DMS53 treated with DMSO at 0.1 percent for 48 hours (cell line): Measurements from ENCODE around the gene RNF44.

Experiments
- DNase-seq: peaks from one replicate; lab custom pipeline; 2025; ENCODE audit not compliant: unreplicated experiment; lab: John Stamatoyannopoulos, UW

Gene RNF44

DNA sequence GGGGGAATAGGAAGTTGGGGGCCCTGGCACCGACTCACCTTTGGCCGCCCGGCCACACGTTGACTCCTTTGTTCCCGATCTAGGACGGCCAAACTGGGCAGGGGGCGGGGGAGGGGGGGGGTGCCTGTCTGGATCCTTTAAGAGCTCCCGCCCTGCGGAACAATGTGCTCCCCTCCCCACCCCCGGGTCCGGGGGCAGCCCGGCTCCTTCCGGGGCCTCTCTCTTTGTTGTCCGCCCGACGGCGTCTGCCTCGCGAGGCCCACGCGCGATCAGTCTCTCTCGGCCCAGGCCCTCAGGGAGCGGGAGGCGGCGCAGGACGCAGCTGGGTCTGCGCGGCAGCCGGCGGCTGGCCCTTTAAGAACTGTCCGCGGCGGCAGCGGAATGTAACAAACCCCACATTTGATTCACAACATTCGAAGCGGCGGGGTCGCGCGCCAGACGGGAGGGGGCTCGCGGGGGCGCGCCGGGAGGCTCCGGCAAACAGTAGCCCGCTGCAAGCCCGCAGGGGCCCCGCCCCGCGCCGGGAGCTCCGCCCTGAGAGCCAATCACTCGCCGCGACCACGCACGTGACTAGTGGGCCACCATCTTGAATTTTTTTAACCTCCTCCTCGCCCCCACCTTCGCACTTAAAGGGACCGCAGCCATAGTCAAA is at the start of gene RNF44:
Gene RNF44 (minus strand): TSS at position 501 of the 652 bp plus-strand sequence. CDS start 4,930 bp downstream, outside the sequence.
- peak; percentile 95 for DNase-seq

DNA sequence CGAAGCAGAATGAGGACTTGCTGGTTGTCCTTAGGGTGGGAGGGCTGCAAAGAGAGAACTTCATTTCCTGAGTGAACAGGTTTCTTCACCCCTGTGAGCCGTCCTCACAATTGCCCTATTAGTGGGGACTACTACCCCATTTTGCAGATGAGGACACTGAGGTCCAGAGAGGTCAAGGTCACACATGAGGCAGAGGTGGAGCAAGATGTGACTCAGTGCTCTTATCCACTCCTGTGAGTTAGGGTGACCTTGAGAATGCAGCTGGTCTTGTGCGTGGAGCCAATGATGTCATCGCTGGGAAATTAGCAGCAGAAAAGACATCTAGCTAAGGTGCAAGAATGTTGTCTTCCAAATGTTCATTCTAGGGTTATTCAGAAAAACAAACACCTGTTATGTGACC is 45.9 kb upstream of the RNF44 start:
- DNase-seq: no peak

DNA sequence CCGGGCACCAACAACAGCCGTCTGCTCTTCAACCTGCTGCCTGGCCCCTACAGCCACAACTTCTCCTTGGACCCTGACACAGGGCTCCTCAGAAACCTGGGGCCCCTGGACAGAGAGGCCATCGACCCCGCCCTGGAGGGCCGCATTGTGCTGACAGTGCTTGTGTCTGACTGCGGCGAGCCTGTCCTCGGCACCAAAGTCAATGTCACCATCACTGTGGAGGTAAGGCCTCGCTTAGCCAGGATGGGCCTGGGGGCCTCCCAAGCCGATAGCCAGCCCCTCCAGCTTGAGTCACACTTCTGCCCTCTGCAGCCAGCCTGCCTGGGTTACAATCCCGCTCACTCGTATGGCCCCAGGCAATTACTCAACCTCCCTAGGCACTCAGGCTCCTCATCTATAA is 44.2 kb upstream of the RNF44 start:
- DNase-seq: no peak

DNA sequence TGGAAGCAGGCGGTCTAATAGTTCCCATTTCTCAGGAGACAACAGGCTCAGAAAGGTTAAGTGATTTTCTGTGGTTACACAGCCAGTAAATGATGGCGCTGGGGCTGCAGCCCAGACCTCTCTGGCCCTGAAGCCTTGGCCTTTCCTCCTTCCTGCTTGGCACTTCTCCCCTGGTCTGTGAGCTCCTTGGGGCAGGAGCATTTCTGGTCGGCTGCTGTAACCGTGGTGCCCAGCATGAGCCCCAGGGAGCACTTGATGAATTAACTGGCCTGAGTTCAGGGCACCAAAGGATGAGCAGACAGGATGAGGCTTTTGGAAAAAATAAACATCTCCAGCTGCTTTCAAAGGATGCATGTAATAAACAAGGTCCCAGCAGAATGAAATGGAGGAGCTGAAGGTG is 42.1 kb upstream of the RNF44 start:
- DNase-seq: no peak

DNA sequence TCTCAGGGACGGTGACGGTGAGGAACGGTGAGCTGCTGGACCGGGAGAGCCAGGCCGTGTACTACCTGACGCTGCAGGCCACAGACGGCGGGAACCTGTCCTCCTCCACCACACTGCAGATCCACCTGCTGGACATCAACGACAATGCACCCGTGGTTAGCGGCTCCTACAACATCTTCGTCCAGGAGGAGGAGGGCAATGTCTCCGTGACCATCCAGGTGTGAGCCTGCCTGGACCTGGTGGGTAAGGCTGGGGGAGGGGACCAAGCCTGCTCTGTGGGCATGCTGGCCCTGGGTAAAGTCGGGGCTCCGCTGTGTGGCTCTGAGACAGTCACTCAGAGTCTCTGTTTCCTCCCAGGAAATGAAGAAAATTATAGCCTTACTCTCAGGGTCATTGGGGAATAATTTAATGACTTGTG is 41.2 kb upstream of the RNF44 start:
- DNase-seq: peak; percentile 85

DNA sequence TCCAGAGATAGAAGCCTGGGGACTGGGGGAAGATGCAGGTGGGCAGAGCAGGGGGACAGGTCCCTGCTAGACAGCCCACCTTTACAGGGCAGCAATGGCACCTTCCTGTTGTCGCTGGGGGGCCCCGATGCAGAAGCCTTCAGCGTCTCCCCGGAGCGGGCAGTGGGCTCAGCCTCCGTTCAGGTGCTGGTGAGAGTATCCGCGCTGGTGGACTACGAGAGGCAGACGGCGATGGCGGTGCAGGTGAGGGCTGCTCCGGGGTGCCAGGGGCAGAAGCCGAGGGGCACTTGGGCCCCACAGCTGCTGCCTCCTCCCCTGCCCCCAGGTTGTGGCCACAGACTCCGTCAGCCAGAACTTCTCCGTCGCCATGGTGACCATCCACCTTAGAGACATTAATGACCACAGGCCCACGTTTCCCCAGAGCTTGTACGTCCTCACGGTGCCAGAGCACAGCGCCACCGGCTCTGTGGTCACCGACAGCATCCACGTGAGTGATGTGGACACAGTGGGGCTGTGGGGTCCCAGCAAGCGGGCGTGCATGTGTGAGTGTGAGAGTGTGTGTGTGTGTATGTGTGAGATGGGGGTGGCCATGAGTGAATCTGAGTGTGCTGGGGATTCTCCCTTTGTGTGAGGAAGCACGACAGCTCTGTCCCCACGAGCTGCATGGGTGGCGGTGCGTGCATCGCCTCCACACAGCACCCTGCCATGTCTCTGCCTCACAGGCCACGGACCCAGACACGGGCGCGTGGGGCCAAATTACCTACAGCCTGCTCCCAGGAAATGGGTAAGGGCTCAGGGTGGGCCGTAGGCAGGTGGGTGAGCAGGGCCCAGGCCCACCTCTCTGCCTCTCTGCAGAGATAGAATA is 40.3 kb upstream of the RNF44 start:
- no peak for DNase-seq

DNA sequence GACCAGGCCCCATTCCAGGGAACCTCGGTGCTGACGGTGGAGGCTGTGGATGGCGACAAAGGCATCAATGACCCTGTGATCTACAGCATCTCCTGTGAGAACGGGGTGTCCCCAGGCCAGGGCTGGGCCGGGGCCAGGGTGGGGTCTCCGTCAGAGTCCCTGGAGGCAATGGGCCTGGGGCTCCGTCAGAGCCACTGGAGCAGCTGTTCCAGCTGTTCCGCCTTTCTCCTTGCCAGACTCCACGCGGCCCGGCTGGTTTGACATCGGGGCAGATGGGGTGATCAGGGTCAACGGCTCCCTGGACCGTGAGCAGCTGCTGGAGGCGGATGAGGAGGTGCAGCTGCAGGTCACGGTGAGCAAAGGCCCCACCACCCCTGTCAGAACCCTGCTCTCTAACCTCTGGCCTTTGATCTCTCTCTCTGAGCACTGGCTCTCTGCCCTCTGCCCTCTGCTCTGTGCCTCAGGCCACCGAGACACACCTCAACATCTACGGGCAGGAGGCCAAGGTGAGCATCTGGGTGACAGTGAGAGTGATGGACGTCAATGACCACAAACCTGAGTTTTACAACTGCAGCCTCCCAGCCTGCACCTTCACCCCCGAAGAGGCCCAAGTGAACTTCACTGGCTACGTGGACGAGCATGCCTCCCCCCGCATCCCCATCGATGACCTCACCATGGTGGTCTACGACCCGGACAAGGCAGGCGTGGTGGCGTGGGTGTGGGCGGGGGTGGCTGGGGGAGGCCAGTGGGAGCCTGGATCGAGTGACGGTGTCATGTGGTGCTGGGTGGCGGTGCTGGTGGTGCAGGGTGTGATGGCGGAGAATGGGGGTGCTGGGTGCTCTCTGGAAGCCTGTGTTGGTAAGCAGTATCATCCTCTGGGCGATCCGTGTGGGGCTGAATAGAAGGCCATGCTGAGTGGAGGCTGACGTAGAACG is 38.6 kb upstream of the RNF44 start:
- DNase-seq: no peak

DNA sequence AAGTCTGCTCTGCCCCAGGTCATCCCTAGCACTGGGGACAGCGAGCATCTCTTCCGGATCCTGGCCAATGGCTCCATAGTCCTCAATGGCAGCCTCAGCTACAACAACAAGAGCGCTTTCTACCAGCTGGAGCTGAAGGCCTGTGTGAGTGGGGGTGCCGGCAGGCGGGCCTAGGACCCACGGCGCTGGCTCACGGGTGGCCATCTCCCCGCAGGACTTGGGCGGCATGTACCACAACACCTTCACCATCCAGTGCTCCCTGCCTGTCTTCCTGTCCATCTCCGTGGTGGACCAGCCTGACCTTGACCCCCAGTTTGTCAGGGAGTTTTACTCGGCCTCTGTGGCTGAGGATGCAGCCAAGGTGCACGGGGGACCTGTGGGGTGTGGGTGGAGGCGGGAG is 37.9 kb upstream of the RNF44 start:
- DNase-seq: no peak

DNA sequence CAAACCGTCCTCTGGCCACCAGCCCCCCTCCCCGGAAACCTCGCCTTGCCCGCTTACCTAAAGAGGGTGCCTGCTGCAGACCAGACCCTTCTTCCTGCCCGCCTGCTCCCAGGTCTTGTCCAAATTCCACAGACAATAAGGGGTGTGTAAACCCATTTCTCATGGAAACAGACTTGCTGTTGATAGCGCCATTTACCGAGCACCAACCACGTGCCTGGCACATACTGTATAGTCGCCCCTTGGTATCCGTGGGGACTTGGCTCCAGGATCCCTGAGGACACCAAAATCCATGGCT is 37.0 kb upstream of the RNF44 start:
- no peak for DNase-seq

DNA sequence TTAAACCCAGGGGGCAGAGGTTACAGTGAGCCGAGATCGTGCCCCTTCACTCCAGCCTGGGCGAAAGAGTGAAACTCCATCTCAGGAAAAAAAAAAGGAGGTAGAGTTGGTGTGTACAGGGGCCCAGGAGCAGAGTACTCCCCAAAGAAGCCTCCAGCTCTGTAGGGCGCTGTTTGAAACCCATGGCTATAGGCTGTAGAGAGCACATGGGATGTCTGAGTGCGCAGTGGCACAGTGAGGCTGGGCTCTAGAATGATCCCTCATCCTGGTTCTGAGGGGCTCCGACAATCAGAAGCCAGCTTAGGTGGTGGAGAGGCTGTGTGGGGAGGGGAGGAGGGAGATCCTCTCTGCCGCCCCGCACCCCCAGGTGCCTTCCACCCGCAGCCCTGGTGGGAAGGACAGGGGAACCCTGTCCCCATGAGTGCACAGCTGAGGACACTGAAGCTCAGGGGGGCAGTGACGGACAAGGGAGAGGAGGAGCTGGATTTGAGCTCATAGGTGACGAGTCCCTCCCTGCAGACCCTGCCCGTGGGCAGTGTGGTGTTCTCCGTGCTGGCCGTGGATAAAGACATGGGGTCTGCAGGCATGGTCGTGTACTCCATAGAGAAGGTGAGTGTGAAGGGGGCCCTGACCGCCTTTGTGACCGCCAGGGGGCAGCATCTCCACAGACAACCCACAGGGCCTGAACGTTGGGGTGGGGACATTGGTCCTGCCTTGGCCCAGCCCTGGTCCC is 36.5 kb upstream of the RNF44 start:
- DNase-seq: peak; percentile 38

DNA sequence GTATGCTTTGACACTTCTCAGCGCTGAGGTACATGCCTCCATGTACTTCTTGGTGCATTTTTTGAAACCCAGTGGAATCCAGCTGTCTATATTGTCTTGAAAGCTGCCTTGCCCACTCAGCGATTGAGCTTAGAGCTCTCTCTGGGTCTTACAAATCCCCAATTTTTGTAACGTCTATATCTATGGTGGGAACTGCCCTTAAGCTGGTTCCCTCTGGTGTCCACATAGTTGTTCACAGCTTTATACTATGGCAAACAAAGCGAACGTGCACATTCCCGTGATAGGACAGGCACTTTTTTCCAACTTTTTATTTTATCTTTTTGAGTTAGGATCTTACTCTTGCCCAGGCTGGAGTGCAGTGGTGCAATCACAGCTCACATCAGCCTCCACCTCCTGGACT is 32.8 kb upstream of the RNF44 start:
- no peak for DNase-seq

DNA sequence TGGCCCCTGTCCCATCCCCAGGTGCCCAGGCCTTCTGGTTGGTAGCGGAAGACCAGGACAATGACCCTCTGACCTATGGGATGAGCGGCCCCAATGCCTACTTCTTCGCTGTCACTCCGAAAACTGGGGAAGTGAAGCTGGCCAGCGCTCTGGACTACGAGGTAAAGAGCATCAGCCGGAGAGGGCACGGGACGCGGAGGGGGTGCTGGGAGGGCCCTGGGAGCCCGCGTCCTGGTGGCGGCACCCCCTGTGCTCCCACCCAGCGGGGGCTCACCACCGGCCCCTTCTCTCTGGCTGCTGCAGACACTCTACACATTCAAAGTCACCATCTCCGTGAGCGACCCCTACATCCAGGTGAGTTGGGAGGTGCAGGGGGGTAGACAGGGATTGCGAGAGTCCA is 31.5 kb upstream of the RNF44 start:
- DNase-seq: no peak

DNA sequence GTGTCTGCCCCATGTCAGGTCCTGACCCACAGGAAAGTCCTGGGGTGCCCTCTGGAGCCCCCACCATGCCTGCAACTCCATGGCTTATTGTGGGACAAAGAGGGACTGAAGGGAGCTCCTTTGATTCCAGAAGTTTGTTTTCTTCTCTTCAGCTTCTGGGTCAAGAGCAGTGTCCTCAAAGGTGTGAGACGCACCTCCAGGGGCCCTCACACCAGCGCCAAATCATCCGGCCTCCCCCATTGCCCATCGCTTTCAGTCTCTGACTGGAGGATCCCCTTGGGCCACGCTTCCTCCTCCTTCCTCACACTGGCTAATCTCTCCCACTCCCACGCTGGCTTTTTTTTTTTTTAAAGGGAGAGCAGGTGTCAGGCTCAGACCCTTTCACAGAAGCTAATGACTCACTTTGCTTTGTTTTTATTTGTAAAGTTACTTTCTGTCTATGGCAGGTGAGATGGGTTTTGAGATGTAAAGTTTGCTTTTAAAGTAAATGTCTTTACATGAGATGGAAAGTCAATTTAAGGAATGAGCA is 28.6 kb upstream of the RNF44 start:
- DNase-seq: no peak

DNA sequence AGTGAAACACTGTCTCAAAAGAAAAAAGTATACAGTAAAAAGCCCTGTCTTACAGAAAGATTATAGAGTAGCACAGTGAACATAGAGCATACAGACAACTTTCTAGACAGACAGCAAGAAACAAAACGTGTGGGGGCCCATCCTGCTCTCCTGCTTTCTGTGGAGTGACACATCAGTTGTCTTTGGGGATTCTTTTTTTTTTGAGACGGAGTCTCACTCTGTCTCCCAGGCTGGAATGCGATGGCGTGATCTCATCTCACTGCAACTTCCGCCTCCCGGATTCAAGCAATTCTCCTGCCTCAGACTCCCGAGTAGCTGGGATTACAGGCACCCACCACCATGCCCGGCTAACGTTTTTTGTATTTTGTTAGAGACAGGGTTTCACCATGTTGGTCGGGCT is 26.8 kb upstream of the RNF44 start:
- no peak for DNase-seq

DNA sequence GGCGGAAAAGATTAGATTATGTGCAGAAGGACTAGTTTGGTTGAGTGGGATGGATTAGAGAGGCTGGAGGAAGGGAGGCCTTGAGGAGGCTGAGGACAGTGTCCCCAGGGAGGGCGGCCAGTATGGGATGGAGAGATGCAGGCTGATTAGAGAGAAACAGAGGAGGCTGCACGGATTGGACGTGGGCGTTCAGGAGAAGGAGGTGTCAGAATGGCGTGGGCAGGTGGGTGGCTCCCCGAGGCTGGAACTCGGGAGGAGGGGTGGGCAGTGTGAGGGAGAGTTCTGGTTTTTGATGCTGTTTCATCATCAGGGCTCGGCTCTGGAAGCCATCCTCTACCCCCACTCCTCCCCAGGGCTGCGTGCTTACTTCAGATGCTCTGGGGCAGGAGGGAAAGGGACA is 25.0 kb upstream of the RNF44 start:
- no peak for DNase-seq

DNA sequence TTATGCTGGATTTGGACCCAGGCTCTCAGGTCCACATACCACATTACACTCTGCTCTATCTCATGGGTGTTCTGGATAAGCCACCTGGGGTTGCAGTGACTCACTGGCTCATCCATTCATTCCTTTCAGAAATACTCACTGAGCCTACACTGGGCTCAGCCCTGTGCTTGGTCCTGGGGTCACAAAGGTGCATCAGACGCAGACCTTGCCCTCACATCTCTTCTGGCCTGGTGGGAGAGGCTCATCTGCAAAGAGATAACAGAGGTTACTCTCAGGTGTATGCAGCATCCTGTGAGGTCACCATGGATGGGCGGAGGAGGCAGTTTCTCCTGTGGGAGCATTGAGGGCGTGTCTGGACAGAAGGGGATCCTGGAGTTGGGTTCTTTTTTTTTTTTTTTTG is 24.1 kb upstream of the RNF44 start:
- DNase-seq: no peak

DNA sequence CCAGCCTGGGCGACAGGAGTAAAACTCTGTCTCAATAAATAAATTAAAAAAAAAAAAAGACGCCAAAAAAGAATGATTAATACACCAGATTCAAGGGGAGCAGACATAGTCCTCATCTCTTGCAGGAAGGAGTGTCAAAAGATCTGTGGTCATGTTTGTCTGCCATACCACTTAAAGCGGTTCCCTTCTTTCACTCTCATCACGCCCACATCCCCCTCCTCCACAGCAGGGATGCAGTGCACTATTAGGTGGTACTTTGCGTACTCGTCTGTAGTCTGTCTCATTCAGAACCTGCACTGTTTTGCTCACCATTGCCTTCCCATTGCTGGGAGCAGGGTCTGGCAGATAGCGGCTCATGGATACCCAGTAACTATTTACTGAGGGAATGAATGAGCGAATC is 23.2 kb upstream of the RNF44 start:
- no peak for DNase-seq

DNA sequence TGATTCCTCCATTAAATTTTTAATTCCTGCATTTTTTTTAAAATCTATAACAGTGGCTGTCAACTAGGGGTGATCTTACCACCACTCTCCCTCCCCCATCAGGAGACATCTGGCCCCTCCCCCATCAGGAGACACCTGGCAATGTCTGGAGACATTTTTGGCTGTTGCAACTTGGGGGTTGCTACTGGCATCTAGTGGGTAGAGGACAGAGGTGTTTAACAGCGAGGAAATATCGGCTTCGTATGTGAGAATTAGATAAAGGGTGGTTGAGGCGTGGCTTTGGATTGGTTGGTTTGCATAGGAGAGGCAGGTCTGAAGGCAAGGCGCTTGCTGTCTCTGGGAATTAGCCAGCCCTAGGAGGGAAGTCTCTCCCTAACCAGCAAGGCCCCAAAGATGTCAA is 22.5 kb upstream of the RNF44 start:
- no peak for DNase-seq

DNA sequence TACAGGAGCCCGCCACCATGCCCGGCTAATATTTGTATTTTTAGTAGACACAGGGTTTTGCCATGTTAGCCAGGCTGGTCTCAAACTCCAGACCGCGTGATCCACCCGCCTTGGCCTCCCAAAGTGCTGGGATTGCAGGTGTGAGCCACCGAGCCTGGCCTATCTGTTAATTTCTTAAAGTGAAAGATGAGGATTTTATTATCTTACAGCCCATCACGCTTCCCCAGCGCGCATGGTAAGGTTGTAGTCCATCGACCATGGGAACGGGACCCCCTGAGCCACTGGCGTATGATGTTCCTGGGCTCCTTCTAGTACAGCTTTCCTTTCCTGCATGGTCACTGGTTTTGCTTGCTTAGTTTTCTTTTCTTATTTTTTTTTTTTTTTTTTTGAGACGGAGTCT is 20.6 kb upstream of the RNF44 start:
- DNase-seq: no peak

DNA sequence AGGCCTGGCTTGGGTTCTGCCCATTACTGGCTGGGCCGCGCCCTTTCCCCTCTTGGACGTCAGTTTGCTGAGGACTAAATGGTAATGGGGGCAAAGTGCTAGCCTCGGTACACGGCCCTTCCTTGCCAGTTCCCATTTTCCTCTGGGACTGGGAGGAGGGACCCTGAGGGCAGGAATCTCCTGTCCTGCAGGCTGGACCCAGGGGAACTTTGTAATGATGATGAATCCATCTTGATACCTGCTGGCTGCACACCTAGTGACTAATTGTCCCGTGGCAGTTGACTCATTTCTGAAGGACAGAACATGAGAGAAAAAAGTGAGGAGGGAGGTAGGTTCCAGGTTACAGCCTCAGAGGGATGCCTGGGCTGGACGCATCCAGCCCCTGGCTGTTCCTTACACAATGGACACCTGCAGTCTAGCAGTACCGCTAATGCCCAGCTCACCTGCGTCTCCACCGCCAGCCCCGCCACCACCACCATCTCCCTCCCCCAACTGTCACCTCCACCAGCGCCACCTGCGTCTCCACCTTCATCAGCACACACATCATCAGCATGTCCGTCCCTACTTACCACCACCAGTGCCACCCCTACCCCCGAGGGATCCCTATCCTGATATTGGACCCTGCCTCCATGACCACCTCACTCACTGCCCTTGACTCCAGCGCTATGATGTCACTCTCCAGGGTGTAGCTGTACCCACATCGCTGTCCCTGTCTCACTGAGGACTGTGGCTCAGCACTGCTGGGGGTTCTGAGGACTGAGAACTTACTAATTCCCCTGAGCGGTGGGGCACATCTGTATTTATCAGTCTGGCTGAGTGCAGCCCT is 16.3 kb upstream of the RNF44 start:
- DNase-seq: peak; percentile 41
